IMR-90 (cell line): ENCODE data around the gene SPATA13. TPM values are rescaled to one million over a fixed set of nuclear protein-coding genes. Genes with fewer than 3 reads are reported as not detected.

Experiments
- ATAC-seq: fragments of 200-7000 bp; cut with Tn5 transposase; 2 replicates; pipeline ENCODE4 v1.9.1; 2020; ENCODE audit warnings: low read depth, mild to moderate bottlenecking, moderate library complexity
- BruUV-seq: library from RNA; stranded (reverse); fragments of 400-500 nt; replicated peaks from 2 replicates; lab custom pipeline; 2021; lab: Mats Ljungman, UMichigan
- CTCF ChIA-PET: fragments of 300-600 bp; formaldehyde crosslinking; extraction: SDS; loops from one replicate; lab custom pipeline; 2021; ENCODE audit warnings: antibody characterized with exemption; lab: Yijun Ruan, JAX
- POLR2A ChIA-PET: fragments of 300-600 bp; sonication (Branson Sonifier 250); formaldehyde crosslinking; loops from one replicate; lab custom pipeline; 2022; ENCODE audit warnings: antibody characterized with exemption; ENCODE audit not compliant: unreplicated experiment; lab: Charles Lee
- DNase-seq: peaks from one replicate; pipeline ENCODE4 v3.0.0; 2013
- H2AFZ ChIP-seq: replicated peaks from 2 replicates; pipeline ENCODE3; 2013; ENCODE audit warnings: low read length, mild to moderate bottlenecking; ENCODE audit not compliant: poor library complexity
- H2AK5ac ChIP-seq: 2 replicates; pipeline ENCODE4 v1.6.1; 2013; ENCODE audit warnings: low read depth, low read length, inconsistent platforms
- H2AK9ac ChIP-seq: replicated peaks from 2 replicates; pipeline ENCODE3; 2013; ENCODE audit warnings: mild to moderate bottlenecking, low read depth, low read length, moderate library complexity; ENCODE audit not compliant: poor library complexity
- H2BK120ac ChIP-seq: 2 replicates; pipeline ENCODE4 v1.6.1; 2013; ENCODE audit warnings: low read depth, low read length, inconsistent platforms
- H2BK15ac ChIP-seq: 3 replicates; pipeline ENCODE4 v1.6.1; 2013; ENCODE audit warnings: low read depth, low read length, inconsistent platforms
- H2BK20ac ChIP-seq: 2 replicates; pipeline ENCODE4 v1.6.1; 2013; ENCODE audit warnings: low read depth, mild to moderate bottlenecking, inconsistent platforms, low read length, moderate library complexity
- H2BK5ac ChIP-seq: 2 replicates; pipeline ENCODE4 v1.6.1; 2013; ENCODE audit warnings: mild to moderate bottlenecking, low read depth, low read length, inconsistent platforms; ENCODE audit not compliant: poor library complexity, severe bottlenecking
- H3K14ac ChIP-seq: replicated peaks from 2 replicates; pipeline ENCODE4 v1.6.1; 2013; ENCODE audit warnings: low read depth, low read length, inconsistent platforms
- H3K18ac ChIP-seq: 2 replicates; pipeline ENCODE4 v1.6.1; 2013; ENCODE audit warnings: low read depth, low read length, control low read depth
- H3K23ac ChIP-seq: 2 replicates; pipeline ENCODE4 v1.6.1; 2013; ENCODE audit warnings: low read depth, low read length, inconsistent platforms
- H3K27ac ChIP-seq: 2 replicates; pipeline ENCODE4 v1.5.1; 2013; ENCODE audit warnings: mild to moderate bottlenecking, control low read depth, low read length; ENCODE audit not compliant: insufficient read depth
- H3K27me3 ChIP-seq: 2 replicates; pipeline ENCODE4 v1.6.1; 2013; ENCODE audit warnings: low read length; ENCODE audit not compliant: control insufficient read depth, insufficient read depth
- H3K36me3 ChIP-seq: 2 replicates; pipeline ENCODE4 v1.6.1; 2013; ENCODE audit warnings: low read length, mixed read lengths; ENCODE audit not compliant: control insufficient read depth, insufficient read depth
- H3K4ac ChIP-seq: 2 replicates; pipeline ENCODE4 v1.6.1; 2013; ENCODE audit warnings: low read depth, low read length, inconsistent platforms
- H3K4me1 ChIP-seq: 2 replicates; pipeline ENCODE4 v1.6.1; 2013; ENCODE audit warnings: low read length, mixed read lengths; ENCODE audit not compliant: control insufficient read depth, insufficient read depth
- H3K4me2 ChIP-seq: 2 replicates; pipeline ENCODE4 v1.6.1; 2013; ENCODE audit warnings: low read depth, mild to moderate bottlenecking, control low read depth, low read length, moderate library complexity
- H3K4me3 ChIP-seq: 2 replicates; pipeline ENCODE4 v1.5.1; 2013; ENCODE audit warnings: low read depth, mild to moderate bottlenecking, control low read depth, low read length, moderate library complexity; ENCODE audit not compliant: insufficient read depth
- H3K56ac ChIP-seq: 2 replicates; pipeline ENCODE4 v1.6.1; 2013; ENCODE audit warnings: low read length, inconsistent platforms; ENCODE audit not compliant: insufficient read depth; ENCODE audit errors: extremely low read depth
- H3K79me1 ChIP-seq, 2 experiments: 2 replicates each; pipeline ENCODE4 v1.6.1; 2013; ENCODE audit warnings: low read length in 2 of 2, inconsistent platforms in 1 of 2, low read depth in 1 of 2
- H3K9ac ChIP-seq: 2 replicates; pipeline ENCODE4 v1.6.1; 2013; ENCODE audit warnings: low read depth, low read length, control low read depth
- H3K9me1 ChIP-seq: 2 replicates; pipeline ENCODE4 v1.6.1; 2013; ENCODE audit warnings: low read length, inconsistent platforms; ENCODE audit not compliant: insufficient read depth
- H3K9me3 ChIP-seq: 2 replicates; pipeline ENCODE4 v1.6.1; 2013; ENCODE audit warnings: low read length; ENCODE audit not compliant: control insufficient read depth, insufficient read depth
- H4K20me1 ChIP-seq: 2 replicates; pipeline ENCODE4 v1.6.1; 2013; ENCODE audit warnings: low read length, inconsistent platforms; ENCODE audit not compliant: insufficient read depth
- H4K5ac ChIP-seq: 2 replicates; pipeline ENCODE4 v1.6.1; 2013; ENCODE audit warnings: mild to moderate bottlenecking, low read depth, low read length, control low read depth
- H4K8ac ChIP-seq, 2 experiments: 2 replicates each; pipeline ENCODE4 v1.6.1; 2013; ENCODE audit warnings: low read depth in 2 of 2, low read length in 2 of 2, control low read depth in 1 of 2, inconsistent platforms in 1 of 2
- H4K91ac ChIP-seq: 2 replicates; pipeline ENCODE4 v1.6.1; 2013; ENCODE audit warnings: low read depth, low read length, inconsistent platforms; ENCODE audit not compliant: insufficient read depth
- MAZ ChIP-seq: IDR thresholded peaks from 2 replicates; pipeline ENCODE4 v1.6.1; 2012; ENCODE audit warnings: low read depth, mild to moderate bottlenecking, low read length, improper control_type of control experiment, moderate library complexity, borderline replicate concordance
- NFE2L2 ChIP-seq: fragments of 150-350 bp; IDR thresholded peaks from 2 replicates; pipeline ENCODE4 v1.6.1; 2016; ENCODE audit warnings: low read depth, mild to moderate bottlenecking, low read length
- POLR2A ChIP-seq: IDR thresholded peaks from 2 replicates; pipeline ENCODE4 v1.6.1; 2012; ENCODE audit warnings: mild to moderate bottlenecking, low read depth, low read length
- RFX5 ChIP-seq: IDR thresholded peaks from 2 replicates; pipeline ENCODE4 v1.8.0; 2012; ENCODE audit warnings: low read depth, mild to moderate bottlenecking, low read length, moderate library complexity
- WGBS, 2 experiments: methylation state at CpG; one replicate each; pipeline versions ENCODE4 v1.1.5 to v1.1.7; 2013; ENCODE audit warnings: missing lambda C conversion rate in 2 of 2; ENCODE audit not compliant: insufficient read length in 1 of 2; ENCODE audit errors: extremely low coverage in 2 of 2; 5-methylcytosine and 5-hydroxymethylcytosine counted together
- dilution Hi-C: fragments of 300-500 bp; cut with HindIII; formaldehyde crosslinking; loops from one replicate; pipeline ENCODE4 v1.14.3; 2018; ENCODE audit warnings: low sequenced_read_pairs; ENCODE audit not compliant: unreplicated experiment
- in situ Hi-C: fragments of 300-500 bp; cut with MboI; formaldehyde crosslinking; loops from 3 replicates; pipeline ENCODE4 v1.14.3; 2019; ENCODE audit warnings: low sequenced_read_pairs, inconsistent platforms, mixed read lengths
- intact Hi-C: fragments of 100-400 bp; cut with micrococcal nuclease; formaldehyde crosslinking; loops from 2 replicates; pipeline ENCODE4 v1.10.0; 2022
- polyA plus RNA-seq, 3 experiments: library from polyadenylated mRNA; depleted of rRNA; stranded (reverse); fragments of >200 nt; gene quantifications; 2 replicates each; pipeline ENCODE4 v1.2.3, GENCODE V29; 2012; ENCODE audit warnings: low replicate concordance in 1 of 3
- total RNA-seq: library from RNA; depleted of rRNA; stranded (reverse); fragments of >200 nt; gene quantifications from 2 replicates; pipeline ENCODE4 v1.2.3, GENCODE V29; 2012

SPATA13 gene
- total and polyA plus RNA-seq, 2 of the 4 experiments (the other 2 are of a cell fraction), result 10.5 to 12.5 TPM

GRCh38 chr13:24176351-24177101, 16.0 kb downstream of the SPATA13 start:
- Histone ChIP-seq H3K9me3 (no peaks in the 10 kb centered on the region), H3K56ac (no peak overlapping the region), H4K8ac (no peak overlapping the region), H3K4me3 (no peak overlapping the region), H3K14ac (no peak overlapping the region), H3K23ac (no peak overlapping the region), H2BK15ac (no peak overlapping the region), H4K91ac (no peak overlapping the region), H4K20me1 (no peaks in the 10 kb centered on the region; the same call in 1 of the 2 replicates), H2BK120ac (no peak overlapping the region), H2AFZ (no peak overlapping the region), H2AK5ac (no peak overlapping the region), H3K4me2 (no peak overlapping the region), H3K9me1 (peaks cover 5% of the 10 kb centered on the region; the same call in 1 of the 2 replicates), H3K18ac (no peak overlapping the region), H3K4ac (no peak overlapping the region), H3K36me3 (no peaks in the 10 kb centered on the region), H2BK20ac (no peak overlapping the region), H3K27me3 (no peaks in the 10 kb centered on the region), H3K9ac (no peak overlapping the region), H4K5ac (no peak overlapping the region), H3K4me1 (peaks cover 9% of the 10 kb centered on the region), H2BK5ac (no peak overlapping the region), H3K27ac (no peak overlapping the region), H3K79me1 (peaks cover 24 to 66% of the 10 kb centered on the region in 2 experiments), H2AK9ac (no peak overlapping the region)
- CTCF ChIA-PET, result interaction anchor here (1.0 kb wide), 1 partner anchor 157 kb away, joined by 3 read pairs; no protein-coding TSS in a partner anchor
- no peak for ATAC-seq
- 80% methylated on average over 1 of the region's 8 CpGs; no CpG with 5 or more reads in 1 of the 2 experiments for WGBS, 2 experiments
- intact Hi-C loops (no loop called here), in situ Hi-C loops (no loop called here), dilution Hi-C loops (no loop called here)
- POLR2A ChIA-PET, result no interaction called here
- TF ChIP-seq POLR2A (no peak), NFE2L2 (no peak), MAZ (no peak), RFX5 (no peak)
- no peak for DNase-seq
- BruUV-seq, result no TSS peak
